Hepatocyte (in vitro differentiated cells): Measurements from ENCODE around the gene NINJ2. TPM values are rescaled to one million over a fixed set of nuclear protein-coding genes. Genes with fewer than 3 reads are reported as not detected.

Source experiments
- DNase-seq: peaks from one replicate; pipeline ENCODE4 v3.0.0-alpha.2; 2016; ENCODE audit warnings: low spot score
- H2AFZ ChIP-seq: fragments of 200-600 bp; sonication (generic); 2 replicates; pipeline ENCODE4 v1.6.0; 2016; ENCODE audit warnings: antibody characterized with exemption, mild to moderate bottlenecking
- H3K27ac ChIP-seq: fragments of 200-600 bp; sonication (generic); 2 replicates; pipeline ENCODE4 v1.5.1; 2016; ENCODE audit warnings: mild to moderate bottlenecking
- H3K27me3 ChIP-seq: fragments of 200-600 bp; sonication (generic); 2 replicates; pipeline ENCODE4 v1.6.1; 2016
- H3K36me3 ChIP-seq: fragments of 200-600 bp; sonication (generic); replicated peaks from 2 replicates; pipeline ENCODE4 v1.5.1; 2016; ENCODE audit warnings: low read depth; ENCODE audit not compliant: insufficient read depth
- H3K4me1 ChIP-seq: fragments of 200-600 bp; sonication (generic); 2 replicates; pipeline ENCODE4 v1.5.1; 2016; ENCODE audit warnings: mild to moderate bottlenecking, moderate library complexity; ENCODE audit not compliant: insufficient read depth
- H3K4me2 ChIP-seq: fragments of 200-600 bp; sonication (generic); 2 replicates; pipeline ENCODE4 v1.6.0; 2016
- H3K4me3 ChIP-seq: fragments of 200-600 bp; sonication (generic); 2 replicates; pipeline ENCODE4 v1.5.1; 2016; ENCODE audit warnings: mild to moderate bottlenecking
- H3K79me2 ChIP-seq: fragments of 200-600 bp; sonication (generic); 2 replicates; pipeline ENCODE4 v1.6.0; 2017; ENCODE audit warnings: mild to moderate bottlenecking
- H3K9me2 ChIP-seq: fragments of 200-600 bp; sonication (generic); replicated peaks from 2 replicates; pipeline ENCODE4 v1.6.0; 2017; ENCODE audit warnings: mild to moderate bottlenecking; ENCODE audit not compliant: insufficient read depth
- H3K9me3 ChIP-seq: fragments of 200-600 bp; sonication (generic); 2 replicates; pipeline ENCODE4 v1.5.1; 2016; ENCODE audit warnings: low read depth, mild to moderate bottlenecking
- H4K20me1 ChIP-seq: fragments of 200-600 bp; sonication (generic); 2 replicates; pipeline ENCODE4 v1.6.0; 2016; ENCODE audit warnings: mild to moderate bottlenecking; ENCODE audit not compliant: insufficient read depth, poor library complexity, severe bottlenecking
- EZH2 ChIP-seq: fragments of 200-600 bp; sonication (generic); IDR thresholded peaks from 2 replicates; pipeline ENCODE4 v1.6.1; 2016; ENCODE audit warnings: antibody characterized with exemption, mild to moderate bottlenecking, borderline replicate concordance
- EZH2phosphoT487 ChIP-seq: fragments of 200-600 bp; sonication (generic); IDR thresholded peaks from one replicate; pipeline ENCODE4 v1.6.1; 2018; ENCODE audit warnings: antibody characterized with exemption, mild to moderate bottlenecking, low read depth, moderate library complexity; ENCODE audit not compliant: unreplicated experiment, severe bottlenecking
- WGBS: methylation state at CpG from one replicate; pipeline ENCODE4 v1.1.6; 2016; ENCODE audit warnings: low lambda C conversion rate; ENCODE audit errors: missing lambda C conversion rate; 5-methylcytosine and 5-hydroxymethylcytosine counted together
- polyA plus RNA-seq: library from polyadenylated mRNA; unstranded; fragments of >200 nt; fragmentation: Nextera tagmentation; extraction: Ambion mirVana; gene quantifications from 2 replicates; pipeline ENCODE4 v1.2.1, GENCODE V29; 2016
- total RNA-seq: library from RNA; depleted of rRNA; stranded (reverse); fragments of >200 nt; gene quantifications from 2 replicates; pipeline ENCODE4 v1.2.3, GENCODE V29; 2014
- TF ChIP-seq, protein P1 (sequence below): fragments of 200-600 bp; sonication (generic); IDR thresholded peaks from 2 replicates; pipeline ENCODE4 v1.5.1; 2016; ENCODE audit warnings: antibody characterized with exemption, mild to moderate bottlenecking; ENCODE audit not compliant: poor library complexity

Gene NINJ2
- total and polyA plus RNA-seq, 2 experiments from 2014 or later, result 0.70 to 2.1 TPM

- WGBS, result 89% methylated on average over 33 of the region's 41 CpGs
- no peak for DNase-seq
- Histone ChIP-seq H3K36me3 (no peaks in the 10 kb centered on the region), H2AFZ (no peak overlapping the region), H3K9me3 (no peaks in the 10 kb centered on the region), H3K4me3 (no peak overlapping the region), H3K27me3 (no peaks in the 10 kb centered on the region), H3K27ac (no peak overlapping the region), H3K9me2 (no peaks in the 10 kb centered on the region), H3K4me2 (peak overlapping the region; percentile 59), H3K4me1 (peaks cover 5% of the 10 kb centered on the region), H4K20me1 (no peaks in the 10 kb centered on the region), H3K79me2 (no peaks in the 10 kb centered on the region)
- TF ChIP-seq, protein P1, sequence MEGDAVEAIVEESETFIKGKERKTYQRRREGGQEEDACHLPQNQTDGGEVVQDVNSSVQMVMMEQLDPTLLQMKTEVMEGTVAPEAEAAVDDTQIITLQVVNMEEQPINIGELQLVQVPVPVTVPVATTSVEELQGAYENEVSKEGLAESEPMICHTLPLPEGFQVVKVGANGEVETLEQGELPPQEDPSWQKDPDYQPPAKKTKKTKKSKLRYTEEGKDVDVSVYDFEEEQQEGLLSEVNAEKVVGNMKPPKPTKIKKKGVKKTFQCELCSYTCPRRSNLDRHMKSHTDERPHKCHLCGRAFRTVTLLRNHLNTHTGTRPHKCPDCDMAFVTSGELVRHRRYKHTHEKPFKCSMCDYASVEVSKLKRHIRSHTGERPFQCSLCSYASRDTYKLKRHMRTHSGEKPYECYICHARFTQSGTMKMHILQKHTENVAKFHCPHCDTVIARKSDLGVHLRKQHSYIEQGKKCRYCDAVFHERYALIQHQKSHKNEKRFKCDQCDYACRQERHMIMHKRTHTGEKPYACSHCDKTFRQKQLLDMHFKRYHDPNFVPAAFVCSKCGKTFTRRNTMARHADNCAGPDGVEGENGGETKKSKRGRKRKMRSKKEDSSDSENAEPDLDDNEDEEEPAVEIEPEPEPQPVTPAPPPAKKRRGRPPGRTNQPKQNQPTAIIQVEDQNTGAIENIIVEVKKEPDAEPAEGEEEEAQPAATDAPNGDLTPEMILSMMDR, result no peak
- TF ChIP-seq EZH2 (no peak), EZH2phosphoT487 (no peak)
Measured at GRCh38 chr12:546265-546919, 116.9 kb downstream of the NINJ2 start.

GRCh38 chr12:545835-546234 is 117.4 kb downstream of the NINJ2 start:
- H2AFZ ChIP-seq, result no peak overlapping the region
- TF ChIP-seq EZH2 (no peak), EZH2phosphoT487 (no peak)
- TF ChIP-seq, protein P1, result no peak
- no peaks in the 10 kb centered on the region for H4K20me1 ChIP-seq
- no peaks in the 10 kb centered on the region for H3K79me2 ChIP-seq
- no peak overlapping the region for H3K4me3 ChIP-seq
- no CpG with 5 or more reads among the region's 6 CpGs for WGBS
- H3K4me2 ChIP-seq, result no peak overlapping the region
- no peak overlapping the region for H3K27ac ChIP-seq
- H3K9me2 ChIP-seq, result no peaks in the 10 kb centered on the region
- no peaks in the 10 kb centered on the region for H3K9me3 ChIP-seq
- H3K27me3 ChIP-seq, result no peaks in the 10 kb centered on the region
- no peak for DNase-seq
- no peaks in the 10 kb centered on the region for H3K36me3 ChIP-seq
- peaks cover 5% of the 10 kb centered on the region for H3K4me1 ChIP-seq

- no peak overlapping the region for H3K4me2 ChIP-seq
- H2AFZ ChIP-seq, result no peak overlapping the region
- H3K9me2 ChIP-seq, result no peaks in the 10 kb centered on the region
- no peaks in the 10 kb centered on the region for H3K79me2 ChIP-seq
- no peaks in the 10 kb centered on the region for H3K27me3 ChIP-seq
- H4K20me1 ChIP-seq, result no peaks in the 10 kb centered on the region
- no peak for DNase-seq
- no peak overlapping the region for H3K4me3 ChIP-seq
- H3K27ac ChIP-seq, result no peak overlapping the region
- peaks cover 5% of the 10 kb centered on the region for H3K4me1 ChIP-seq
- TF ChIP-seq EZH2phosphoT487 (no peak), EZH2 (no peak)
- TF ChIP-seq, protein P1, result no peak
- H3K9me3 ChIP-seq, result no peaks in the 10 kb centered on the region
- no peaks in the 10 kb centered on the region for H3K36me3 ChIP-seq
- WGBS, result 87% methylated on average over 9 of the region's 9 CpGs
Measured at GRCh38 chr12:544941-545635, 118.2 kb downstream of the NINJ2 start.
